ENCODE results near the gene RHO.

DNA sequence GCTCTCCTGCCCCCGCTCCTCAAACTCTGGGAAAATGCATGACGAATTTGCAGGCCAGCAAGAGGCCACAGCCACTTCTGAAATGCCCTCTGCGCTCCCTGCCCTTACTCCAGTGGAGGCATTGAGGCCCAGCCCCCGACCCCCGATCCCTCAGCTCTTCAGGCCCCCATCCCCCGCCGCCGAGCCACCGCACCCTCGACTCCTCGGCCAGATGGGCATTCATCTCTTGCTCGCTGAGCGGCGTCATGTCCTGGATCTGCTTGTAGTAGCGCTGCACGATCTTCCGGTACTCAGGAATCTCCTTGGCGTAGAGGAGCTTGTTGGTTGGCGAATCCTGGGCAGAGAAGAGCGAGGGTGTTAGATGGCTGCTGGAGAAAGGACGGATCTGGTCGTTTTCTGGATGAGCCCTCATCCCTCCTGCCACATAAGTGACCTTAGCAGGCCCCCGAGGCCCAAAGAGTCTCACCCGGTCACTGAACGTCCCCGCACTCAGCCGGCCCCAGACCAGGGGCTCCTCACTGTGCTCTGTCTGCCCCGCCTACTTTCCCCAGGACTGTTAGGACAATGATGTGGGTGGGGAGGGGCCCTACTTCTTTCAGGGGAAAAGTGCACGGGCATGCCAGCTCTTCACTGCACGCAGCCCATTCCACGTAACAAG, 28.6 kb downstream of the RHO start:
- TF ChIP-seq, protein P1, sequence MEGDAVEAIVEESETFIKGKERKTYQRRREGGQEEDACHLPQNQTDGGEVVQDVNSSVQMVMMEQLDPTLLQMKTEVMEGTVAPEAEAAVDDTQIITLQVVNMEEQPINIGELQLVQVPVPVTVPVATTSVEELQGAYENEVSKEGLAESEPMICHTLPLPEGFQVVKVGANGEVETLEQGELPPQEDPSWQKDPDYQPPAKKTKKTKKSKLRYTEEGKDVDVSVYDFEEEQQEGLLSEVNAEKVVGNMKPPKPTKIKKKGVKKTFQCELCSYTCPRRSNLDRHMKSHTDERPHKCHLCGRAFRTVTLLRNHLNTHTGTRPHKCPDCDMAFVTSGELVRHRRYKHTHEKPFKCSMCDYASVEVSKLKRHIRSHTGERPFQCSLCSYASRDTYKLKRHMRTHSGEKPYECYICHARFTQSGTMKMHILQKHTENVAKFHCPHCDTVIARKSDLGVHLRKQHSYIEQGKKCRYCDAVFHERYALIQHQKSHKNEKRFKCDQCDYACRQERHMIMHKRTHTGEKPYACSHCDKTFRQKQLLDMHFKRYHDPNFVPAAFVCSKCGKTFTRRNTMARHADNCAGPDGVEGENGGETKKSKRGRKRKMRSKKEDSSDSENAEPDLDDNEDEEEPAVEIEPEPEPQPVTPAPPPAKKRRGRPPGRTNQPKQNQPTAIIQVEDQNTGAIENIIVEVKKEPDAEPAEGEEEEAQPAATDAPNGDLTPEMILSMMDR (conservative IDR thresholded peaks at IDR 0.05 in 1 of 2, IDR thresholded peaks at IDR 0.05 in 1 of 2; ENCODE audit: low read depth in 1 of 2, low read length in 2 of 2): no peak
- TF ChIP-seq EZH2 (IDR thresholded peaks at IDR 0.05; ENCODE audit: low read length, missing control alignments): no peak
